GM19099 (cell line): ENCODE results near the gene GPR89A.
A peak's percentile ranks its signal among the peaks of the same experiment; 100 is the strongest.

Experiments used
- POLR2A ChIP-seq: IDR thresholded peaks from 3 replicates; pipeline ENCODE4 v1.6.1; 2011; ENCODE audit warnings: low read depth; ENCODE audit not compliant: insufficient read length; ENCODE audit errors: extremely low read depth

The GPR89A gene

GRCh38 chr1:145607833-145608733 is at the start of gene GPR89A:
Gene GPR89A (plus strand): TSS chr1:145607988. CDS start chr1:145608134, 146 bp downstream.
- TF ChIP-seq POLR2A: peak; percentile 89

- no peak for TF ChIP-seq POLR2A
Observed at GRCh38 chr1:145601593-145601992, 6.2 kb upstream of the GPR89A start.

DNA sequence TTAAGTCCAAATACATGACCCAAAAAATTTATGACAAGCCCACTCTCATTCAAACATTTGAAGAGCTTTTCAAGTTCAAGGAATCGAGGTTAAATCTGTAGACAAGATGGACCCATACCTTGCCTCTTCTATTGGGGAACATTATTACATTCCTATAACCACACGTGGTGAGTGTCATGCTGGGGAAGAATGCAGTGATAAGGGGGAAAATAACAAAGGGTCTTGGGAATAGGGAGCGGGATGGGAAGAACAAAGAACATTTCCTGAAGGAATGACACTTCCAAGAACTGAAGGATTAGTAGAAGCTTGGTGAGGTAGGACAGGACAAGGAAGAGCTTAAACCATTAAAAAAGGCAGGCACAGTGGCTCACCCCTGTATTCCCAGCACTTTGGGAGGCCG is 80.5 kb downstream of the GPR89A start:
- no peak for TF ChIP-seq POLR2A

DNA sequence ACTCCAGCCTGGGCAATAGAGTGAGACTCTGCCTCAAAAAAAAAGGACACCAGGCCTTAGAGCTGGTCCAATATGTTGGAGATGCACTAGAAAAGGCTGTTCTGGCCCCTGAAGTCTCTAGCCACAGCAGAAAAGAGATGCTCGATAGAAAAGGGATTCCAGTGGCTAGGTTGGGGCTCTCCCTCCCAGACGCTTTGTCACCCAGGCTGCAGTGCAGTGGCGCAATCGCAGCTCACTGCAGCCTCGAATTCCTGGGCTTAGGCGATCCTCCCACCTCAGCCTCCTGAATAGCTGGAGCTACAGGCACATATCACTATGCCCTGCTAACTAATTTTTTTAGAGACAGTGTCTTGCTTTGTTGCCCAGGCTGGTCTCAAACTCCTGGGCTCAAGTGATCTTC is 81.1 kb downstream of the GPR89A start:
- TF ChIP-seq POLR2A: no peak

- no peak for TF ChIP-seq POLR2A
Observed at GRCh38 chr1:145689922-145690321, 82.1 kb downstream of the GPR89A start.

- TF ChIP-seq POLR2A: no peak
Observed at GRCh38 chr1:145690587-145691558, 83.1 kb downstream of the GPR89A start.

- no peak for TF ChIP-seq POLR2A
Observed at GRCh38 chr1:145692785-145693443, 85.1 kb downstream of the GPR89A start.

GRCh38 chr1:145695821-145696629 is 88.2 kb downstream of the GPR89A start:
- no peak for TF ChIP-seq POLR2A

DNA sequence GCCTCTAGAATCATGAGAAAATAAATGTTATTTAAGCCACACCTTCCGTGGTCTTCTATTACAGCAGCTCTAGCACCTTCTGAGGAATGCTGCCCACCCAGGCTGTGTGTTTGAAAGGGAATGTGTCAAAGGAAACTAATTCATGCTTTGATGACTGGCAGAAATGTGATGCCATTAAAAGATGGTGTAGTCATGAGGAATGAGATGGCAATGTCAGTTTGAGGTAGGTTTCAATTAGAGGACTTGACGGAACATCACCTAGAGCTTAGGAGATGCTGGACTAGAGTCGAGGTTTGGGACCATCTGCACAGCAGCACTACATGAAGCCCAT is 88.8 kb downstream of the GPR89A start:
- no peak for TF ChIP-seq POLR2A

- TF ChIP-seq POLR2A: no peak
Observed at GRCh38 chr1:145701306-145701862, 93.6 kb downstream of the GPR89A start.

DNA sequence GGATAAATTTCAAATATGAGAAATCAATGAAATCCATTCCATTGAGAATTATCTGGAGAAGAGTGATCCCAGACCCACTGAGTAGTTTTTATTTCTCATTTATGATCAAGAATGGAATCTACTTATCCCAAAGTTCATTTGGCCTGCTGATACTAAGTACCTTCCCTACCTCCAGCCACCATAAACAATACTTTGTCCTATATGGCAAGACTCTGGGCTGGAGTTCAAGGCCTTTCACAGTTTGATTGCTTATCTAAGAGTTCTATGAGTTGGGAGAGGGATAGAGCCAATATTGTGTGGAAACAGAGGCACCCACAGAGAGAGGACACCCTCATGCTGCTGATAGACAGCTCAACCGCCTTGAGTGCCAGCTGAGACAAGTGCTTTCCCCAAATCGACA is 94.3 kb downstream of the GPR89A start:
- TF ChIP-seq POLR2A: no peak

- TF ChIP-seq POLR2A: no peak
Observed at GRCh38 chr1:145702826-145703225, 95.0 kb downstream of the GPR89A start.

DNA sequence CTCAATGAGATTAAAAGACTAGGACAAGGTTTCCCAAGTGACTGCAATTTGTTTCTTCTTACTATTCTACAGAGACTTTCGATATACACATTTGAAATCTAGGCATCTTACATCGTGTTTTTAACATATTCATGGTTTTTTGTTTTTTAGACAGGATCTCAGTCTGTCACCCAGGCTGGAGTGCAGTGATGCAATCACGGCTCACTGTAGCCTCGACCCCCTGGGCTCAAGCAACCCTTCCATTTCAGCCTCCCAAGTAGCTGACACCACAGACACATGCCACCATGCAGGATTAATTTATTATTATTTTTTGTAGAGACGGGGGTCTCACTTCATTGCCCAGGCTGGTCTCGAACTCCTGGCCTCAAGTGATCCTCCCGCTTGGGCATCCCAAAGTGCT is 97.8 kb downstream of the GPR89A start:
- TF ChIP-seq POLR2A: no peak

DNA sequence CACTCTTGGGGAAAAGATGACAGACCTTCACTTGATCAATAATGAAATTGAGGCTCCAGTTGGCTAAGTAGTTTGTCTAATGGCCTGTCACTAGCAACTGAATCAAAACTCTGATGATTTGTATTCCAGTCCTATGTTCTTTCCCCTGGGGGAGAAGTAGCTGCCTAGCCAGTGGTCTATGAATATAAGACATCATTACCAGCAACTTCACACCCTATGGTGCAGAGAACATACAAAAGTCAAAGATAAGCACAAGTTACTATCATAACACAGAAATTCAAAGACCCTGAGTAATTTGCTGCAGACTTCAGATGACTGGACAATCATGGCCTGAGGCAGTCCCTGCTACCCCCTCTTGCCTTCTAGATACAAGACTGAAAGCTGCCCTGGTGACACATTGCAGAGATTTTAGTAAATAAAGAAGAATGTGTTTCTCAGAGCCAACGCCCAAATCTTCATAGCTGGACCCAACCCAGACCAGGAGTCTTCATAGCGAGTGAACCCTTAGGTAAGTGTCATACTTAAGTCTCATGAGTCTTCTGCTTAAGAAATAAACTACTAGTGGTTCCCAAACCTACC is 98.4 kb downstream of the GPR89A start:
- TF ChIP-seq POLR2A: no peak
